GM21528 (cell line): Measurements from ENCODE around the gene RLF.

ENCODE experiments used
- ATAC-seq: cut with Tn5 transposase; IDR thresholded peaks from one replicate; pipeline ENCODE4 v1.9.1; 2021; ENCODE audit warnings: mild to moderate bottlenecking, moderate library complexity; ENCODE audit not compliant: unreplicated experiment, low FRiP score

RLF gene, protein sequence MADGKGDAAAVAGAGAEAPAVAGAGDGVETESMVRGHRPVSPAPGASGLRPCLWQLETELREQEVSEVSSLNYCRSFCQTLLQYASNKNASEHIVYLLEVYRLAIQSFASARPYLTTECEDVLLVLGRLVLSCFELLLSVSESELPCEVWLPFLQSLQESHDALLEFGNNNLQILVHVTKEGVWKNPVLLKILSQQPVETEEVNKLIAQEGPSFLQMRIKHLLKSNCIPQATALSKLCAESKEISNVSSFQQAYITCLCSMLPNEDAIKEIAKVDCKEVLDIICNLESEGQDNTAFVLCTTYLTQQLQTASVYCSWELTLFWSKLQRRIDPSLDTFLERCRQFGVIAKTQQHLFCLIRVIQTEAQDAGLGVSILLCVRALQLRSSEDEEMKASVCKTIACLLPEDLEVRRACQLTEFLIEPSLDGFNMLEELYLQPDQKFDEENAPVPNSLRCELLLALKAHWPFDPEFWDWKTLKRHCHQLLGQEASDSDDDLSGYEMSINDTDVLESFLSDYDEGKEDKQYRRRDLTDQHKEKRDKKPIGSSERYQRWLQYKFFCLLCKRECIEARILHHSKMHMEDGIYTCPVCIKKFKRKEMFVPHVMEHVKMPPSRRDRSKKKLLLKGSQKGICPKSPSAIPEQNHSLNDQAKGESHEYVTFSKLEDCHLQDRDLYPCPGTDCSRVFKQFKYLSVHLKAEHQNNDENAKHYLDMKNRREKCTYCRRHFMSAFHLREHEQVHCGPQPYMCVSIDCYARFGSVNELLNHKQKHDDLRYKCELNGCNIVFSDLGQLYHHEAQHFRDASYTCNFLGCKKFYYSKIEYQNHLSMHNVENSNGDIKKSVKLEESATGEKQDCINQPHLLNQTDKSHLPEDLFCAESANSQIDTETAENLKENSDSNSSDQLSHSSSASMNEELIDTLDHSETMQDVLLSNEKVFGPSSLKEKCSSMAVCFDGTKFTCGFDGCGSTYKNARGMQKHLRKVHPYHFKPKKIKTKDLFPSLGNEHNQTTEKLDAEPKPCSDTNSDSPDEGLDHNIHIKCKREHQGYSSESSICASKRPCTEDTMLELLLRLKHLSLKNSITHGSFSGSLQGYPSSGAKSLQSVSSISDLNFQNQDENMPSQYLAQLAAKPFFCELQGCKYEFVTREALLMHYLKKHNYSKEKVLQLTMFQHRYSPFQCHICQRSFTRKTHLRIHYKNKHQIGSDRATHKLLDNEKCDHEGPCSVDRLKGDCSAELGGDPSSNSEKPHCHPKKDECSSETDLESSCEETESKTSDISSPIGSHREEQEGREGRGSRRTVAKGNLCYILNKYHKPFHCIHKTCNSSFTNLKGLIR (N-terminal part only)

DNA sequence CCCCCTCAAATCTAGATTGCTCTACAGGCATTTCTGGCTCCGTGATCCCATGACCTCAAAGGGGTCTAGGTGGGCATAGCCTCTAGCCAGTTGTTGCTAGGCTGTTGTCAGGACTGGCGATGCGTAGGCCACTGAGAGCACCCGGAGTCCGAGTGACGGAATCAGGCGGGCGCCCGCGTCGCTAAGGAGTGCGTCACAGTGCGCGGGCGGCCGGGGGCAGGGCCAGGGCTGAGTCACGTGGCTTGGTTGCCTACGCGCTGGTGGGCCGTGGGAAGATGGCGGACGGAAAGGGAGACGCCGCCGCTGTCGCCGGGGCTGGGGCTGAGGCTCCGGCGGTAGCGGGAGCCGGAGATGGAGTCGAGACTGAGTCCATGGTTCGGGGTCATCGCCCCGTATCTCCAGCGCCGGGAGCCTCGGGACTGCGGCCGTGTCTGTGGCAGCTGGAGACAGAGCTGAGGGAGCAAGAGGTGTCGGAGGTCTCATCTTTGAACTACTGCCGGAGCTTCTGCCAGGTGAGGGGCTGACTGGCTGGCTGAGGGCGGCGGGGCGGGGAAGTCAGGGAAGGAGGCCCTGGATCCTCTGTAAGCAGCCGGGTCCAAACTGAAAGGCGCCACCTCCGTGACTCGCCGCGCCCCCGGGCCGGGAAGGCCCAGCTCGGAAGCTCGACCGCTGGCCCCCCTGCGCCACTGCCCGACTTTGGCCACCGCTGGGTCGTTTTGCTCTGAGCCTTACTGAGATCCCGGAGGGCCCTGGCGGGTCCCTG is at the start of gene RLF:
TSS of gene RLF (plus strand) at position 263 of the 763 bp plus-strand sequence. CDS start at position 276, 13 bp downstream.
- peak; percentile 86 for ATAC-seq

DNA sequence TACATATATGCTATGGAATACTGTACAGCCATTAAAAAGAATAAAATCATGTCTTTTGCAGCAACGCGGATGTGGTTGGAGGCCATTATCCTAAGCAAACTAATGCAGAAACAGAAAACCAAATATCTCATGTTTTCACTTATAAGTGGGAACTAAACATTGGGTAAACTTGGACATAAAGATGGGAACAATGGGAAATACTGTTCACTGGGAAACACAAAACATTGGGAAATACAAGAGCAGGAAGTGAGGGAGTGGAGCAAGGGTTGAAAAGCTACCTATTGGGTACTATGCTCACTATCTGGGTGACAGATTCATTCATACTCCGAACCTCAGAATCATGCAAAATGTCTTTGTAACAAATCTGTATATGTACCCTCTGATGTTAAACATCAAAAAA is 46.8 kb upstream of the RLF start:
- no peak for ATAC-seq

DNA sequence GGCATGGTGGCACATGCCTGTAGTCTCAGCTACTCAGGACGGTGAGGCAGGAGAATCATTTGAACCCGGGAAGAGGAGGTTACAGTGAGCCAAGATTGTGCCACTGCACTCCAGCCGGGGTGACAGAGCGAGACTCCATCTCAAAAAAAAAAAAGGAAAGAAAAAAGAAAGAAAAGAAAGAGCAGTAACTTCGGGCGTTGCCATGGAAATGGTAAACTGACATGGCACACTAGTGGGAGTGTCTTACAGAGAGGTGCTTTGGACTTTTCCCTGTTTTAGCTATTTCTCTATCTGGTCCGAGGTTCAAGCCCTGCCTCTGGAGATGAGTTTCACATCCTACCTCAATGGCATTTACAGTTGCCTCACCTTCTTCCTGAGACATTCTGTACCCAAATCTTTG is 41.1 kb upstream of the RLF start:
- ATAC-seq, result no peak

DNA sequence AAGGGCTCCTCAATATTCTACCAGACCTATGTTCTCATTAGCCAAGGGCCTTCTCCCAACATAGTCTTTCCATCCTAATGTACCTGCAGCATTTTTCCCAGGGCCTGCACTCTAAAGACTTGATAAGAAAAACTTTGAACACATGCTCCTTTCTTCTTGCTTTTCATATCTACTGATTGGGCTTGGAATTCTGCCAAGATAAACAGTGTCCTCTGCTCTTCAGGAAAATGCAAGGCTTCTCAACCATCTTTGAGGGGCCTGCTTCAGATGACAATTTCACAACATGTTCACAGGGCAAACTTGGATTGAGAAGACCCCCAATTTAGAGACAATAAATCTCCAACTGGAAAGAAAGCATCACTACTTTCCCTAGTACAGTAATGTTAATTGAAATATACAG is 38.3 kb upstream of the RLF start:
- ATAC-seq, result no peak

DNA sequence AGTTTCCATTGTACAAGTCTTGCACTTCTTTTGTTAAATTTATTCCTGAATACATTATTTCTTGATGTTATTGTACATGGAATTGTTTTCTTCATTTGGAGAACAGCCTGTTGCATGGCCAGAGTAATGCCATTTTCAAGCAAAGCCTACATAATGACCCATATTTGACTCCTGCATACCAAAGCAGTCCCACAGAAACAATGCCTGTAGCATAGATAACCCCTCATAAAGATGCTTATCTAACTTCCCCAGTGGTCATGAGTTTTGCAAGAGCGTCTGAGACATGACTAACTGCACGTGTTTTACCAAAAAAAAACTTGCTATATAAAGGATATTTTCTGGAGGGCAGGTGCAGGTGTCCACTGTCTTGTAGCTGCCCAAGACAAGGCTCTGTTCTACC is 30.3 kb upstream of the RLF start:
- no peak for ATAC-seq

DNA sequence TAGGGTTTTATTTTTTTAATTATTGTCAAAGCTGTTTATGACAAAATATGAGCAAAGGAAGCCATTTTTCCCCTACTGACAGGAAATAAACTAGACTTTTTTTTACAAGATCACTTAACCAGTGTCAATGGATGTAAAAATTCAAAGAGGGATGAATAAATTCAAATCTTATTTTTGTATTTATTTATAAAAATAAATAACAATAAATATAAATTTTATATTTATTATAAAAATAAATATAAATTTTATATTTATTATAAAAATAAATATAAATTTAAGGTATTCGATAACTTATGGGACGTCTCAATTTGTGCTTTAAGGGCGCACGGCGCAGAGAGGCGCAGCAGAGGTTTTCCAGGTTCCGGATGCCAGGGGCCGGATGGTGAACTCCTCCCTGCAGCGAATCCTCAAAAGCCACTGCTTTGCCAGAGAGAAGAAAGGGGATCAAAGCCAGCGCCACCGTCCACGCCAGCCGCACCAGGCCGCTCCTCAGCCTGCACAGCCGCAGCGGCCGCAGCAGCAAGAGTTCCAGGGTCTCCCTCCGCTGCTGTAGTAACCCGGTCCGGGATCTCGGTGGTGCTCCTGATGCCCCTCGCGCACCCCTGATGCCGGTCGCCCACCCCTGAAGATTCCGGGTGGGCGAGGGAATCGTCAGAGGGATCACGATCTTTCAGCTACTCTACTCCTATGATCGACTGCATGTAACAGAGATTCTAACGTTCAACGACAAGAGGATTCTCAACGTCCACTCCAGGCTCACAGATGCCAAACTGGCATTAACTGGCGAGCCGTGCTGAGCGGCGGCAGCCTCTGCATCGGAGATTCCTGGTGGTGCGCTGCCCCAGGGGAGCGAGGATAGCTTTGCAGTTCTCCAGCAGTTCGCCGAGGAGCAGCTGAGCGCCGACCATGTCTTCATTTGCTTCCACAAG is 28.5 kb upstream of the RLF start:
- no peak for ATAC-seq

DNA sequence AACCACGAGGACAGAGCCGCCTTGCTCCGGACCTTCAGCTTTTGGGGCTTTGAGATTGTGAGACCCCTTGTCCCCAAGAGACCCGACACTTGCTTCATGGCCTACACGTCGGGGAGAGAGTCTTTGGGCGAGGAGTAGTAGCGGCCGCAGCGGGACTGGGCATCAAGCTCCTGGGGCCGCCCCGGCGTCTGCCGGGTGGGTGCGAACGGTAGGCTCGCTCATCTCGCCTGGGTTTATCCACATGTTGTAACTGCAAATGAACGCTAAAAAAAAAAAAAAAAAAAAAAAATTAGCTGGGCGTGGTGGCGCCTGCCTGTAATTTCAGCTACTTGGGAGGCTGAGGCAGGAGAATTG is 27.9 kb upstream of the RLF start:
- ATAC-seq, result no peak

DNA sequence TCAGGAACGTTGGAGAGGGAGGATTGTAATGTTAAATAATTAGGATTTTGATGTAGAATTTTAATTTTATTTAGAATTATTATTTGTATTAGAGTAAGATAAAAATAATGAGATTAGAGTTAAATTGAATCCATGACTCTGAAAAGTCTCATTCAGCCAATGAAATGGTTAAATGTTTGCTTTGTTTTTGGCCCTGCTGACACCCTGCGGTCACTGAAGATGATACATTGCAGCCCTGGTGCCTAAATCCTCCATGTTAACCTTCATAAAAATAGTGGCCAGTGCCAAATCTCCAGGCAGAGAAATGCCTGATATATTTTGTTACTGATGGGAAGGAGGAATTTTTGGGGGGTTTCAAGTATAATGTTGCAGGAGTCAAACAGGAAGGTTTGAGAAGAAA is 27.3 kb upstream of the RLF start:
- no peak for ATAC-seq

DNA sequence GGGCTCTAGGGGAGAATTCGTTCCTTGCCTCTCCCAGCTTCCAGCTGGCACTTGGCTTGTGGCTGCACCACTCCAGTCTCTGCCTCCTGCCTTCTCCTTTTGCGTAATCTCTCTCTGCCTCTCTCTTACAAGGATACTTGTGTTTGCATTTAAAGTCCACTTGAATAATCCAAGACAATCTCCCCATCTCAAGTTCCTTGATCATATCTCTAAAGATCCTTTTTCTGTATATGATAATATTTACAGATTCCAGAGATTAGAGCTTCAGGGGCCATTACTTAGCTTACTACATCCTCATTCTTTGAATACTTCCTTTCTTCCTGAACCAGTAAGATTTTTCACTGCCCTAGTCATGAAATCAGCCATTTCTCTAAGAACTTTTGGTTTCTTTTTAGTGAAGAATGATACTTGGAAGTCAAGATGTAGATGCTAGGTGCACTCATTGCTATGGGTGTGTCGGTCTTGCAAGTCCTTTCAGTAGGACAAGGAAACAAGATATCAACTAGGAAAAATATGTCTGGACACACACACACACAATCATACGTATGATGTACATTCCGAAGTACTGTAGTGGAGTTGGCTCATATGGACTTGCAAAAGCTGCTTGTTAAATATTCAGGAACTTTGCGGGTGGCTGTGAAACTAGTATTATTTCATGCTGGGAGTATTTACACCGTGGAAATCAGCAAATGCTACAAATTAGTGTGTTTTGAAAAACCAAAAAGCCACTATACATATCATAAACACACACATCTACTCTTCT is 20.8 kb upstream of the RLF start:
- no peak for ATAC-seq

DNA sequence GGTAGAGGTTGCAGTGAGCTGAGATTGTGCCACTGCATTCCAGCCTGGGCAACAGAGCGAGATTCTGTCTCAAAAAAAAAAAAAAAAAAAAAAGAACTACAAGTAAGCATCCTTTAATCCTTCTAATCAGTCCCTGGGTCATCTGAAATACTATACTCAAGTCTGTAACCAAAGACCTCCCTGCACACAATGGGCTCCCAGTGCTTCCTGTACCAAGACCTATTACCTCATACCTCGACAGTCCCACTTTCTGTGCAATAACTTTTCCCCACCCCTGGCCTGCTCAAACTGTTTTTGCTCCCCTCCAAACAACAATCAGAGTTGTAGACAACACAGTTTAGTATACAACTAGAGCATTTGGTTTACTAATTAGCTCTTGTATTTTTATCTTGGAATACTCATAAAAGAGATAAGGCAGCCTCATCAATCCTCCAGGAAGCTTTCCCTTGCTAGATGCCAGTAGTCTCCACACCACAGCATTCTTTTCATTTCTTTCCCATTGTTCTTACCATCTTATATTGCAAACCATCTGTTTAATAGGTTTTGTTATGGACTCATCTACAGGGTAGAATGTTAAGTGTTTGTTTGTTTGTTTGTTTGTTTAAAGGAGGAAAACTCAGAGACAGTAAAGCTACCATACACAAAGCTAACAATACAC is 19.2 kb upstream of the RLF start:
- ATAC-seq, result no peak

DNA sequence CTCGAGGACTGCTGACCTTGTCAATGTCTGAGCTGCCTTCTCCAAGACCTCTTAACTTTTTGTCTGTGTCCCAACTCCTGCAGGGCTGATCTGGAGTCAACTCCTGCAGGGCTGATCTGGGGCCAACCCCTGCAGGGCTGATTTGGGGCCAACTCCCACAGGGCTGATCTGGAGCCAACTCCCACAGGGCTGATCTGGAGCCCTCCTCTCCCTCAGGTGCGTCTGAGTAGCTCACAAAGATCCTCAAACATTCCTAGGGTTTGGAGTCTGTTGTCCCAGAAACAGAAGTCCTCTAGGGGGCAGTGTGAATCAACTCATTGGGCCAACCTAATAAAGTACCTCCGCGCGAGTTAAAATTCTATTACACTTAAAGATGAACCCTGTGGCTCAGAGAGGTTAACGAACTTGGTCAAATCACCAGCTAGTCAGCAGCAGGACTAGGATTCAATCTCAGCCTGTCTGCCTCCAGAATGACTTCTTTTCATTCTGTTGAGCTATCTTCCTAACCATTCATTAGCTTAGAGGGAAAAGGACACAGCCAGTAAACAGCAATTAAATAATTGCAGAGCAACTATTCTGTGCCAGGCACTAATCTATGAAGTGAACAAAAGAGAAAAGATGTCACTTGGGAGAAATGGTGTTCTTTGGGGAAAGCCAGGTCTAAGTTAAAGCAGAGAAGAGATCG is 17.2 kb upstream of the RLF start:
- no peak for ATAC-seq

DNA sequence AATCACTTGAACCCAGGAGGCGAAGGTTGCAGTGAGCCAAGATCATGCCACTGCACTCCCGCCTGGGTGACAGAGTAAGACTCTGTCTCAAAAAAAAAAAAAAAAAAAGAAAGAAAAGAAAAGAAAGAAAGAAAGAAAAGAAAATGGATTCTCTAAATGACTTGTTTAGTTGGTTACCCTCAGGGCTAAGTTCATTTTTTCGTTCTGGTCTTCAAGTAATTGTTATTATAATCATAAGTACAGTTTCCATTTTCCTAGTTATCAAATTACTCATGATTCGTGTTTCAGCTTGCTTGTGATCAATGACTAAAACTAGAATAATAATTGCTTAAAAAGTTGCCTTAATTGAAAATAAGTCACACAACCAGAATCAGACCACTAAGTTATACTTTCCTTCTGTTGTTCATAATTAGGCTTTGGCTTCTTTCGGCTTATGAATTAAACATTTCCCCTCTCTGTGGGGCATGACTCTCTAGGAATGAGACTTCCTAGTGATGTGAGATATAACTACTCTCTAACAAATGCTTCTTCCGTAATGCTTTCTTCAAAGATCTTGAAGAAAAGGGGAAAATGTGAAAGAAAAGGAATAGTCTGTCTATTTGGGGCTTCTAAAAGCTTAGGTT is 9.6 kb upstream of the RLF start:
- no peak for ATAC-seq

DNA sequence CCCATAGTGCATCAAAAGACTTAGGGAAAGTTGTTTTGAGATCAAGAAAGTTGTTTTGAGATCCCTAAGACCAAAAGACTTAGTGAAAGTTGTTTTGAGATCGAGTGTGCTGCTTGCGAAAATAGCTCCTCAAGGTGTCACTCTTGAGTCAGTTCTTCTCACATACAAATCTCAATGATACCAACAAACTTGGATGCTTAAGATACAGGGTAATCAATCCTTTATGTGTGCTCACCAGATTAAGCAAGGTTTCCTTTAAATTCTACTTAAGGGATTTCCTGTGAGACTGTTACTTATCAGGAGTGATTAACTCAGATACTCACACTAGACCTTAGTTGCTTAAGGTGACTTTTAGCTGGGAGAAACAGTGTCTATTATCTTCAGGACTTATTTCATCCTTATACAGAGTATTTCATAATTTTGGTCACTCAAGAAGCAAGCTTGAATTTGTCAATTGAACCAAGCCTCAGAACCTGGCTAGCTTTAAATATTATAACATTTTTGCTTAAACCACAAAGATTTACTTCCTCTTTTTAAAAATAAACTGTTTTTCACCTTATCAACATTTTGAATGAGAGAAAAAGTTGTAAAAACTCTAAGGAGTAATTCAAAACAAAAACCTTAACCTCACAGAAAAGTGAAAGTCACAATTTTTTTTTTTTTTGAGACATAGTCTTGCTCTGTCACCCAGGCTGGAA is 8.0 kb upstream of the RLF start:
- ATAC-seq, result no peak

DNA sequence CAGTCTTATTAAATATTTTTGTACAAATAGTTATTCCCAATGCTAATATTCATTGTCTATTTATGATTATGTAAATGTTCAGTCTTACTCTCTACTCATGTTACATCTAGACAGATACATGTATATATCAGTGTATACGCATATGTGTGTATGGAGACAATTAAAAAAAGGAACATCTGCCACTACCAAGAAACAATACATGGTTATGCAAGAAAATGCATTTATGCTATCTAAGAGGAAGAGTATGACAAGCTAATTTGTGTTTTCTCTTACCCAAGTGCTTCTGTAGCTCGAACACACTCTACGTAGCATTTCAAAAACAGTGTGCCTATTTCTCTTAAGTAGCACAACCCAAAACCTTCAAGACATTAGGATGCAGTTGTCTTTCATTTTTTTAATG is 6.1 kb upstream of the RLF start:
- no peak for ATAC-seq

DNA sequence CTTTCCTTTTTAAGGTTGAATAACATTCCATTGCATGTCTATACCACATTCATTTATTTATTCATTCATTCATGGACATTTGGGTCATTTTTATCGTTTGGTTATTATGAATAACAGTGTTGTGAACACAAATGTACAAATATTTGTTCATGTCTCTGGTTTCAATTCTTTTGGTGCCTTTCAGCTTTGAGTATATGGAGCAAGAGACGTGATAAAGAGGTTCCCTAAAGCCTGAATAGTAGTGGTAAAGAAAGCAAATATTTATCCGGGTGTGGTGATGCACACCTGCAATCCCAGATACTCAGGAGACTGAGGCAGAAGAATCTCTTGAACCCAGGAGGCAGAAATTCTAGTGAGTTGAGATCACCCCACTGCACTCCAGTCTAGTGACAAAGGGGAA is 5.3 kb upstream of the RLF start:
- ATAC-seq, result no peak

DNA sequence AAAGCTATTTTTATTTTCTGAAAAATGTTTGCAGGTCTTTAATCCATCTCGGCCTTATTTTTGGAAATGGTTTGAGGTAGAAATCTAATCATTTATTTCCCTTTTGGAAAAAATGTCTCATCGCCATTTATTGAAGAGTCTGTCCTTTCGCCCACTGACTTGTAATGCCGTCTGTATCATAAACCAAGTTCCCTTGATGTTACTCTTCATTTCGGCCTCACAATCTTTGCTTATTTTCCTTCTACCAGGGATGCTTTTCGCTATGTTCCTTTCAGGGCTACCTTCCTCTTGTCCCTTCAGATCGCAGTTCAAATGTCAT is 422 bp upstream of the RLF start:
- ATAC-seq, result no peak
